Fibroblast of lung (primary cell): ENCODE results near the gene C1QTNF8.

Source experiments
- CTCF ChIP-seq, 2 donors: IDR thresholded peaks in 1 of 2; conservative IDR thresholded peaks in 1 of 2; 1 replicate in 1 of 2; 2 replicates in 1 of 2; pipeline ENCODE4 v1.5.1; 2011 to 2012; ENCODE audit warnings: low read length in 2 of 2, control low read depth in 1 of 2, inconsistent platforms in 1 of 2, low read depth in 1 of 2, mild to moderate bottlenecking in 1 of 2
- EZH2 ChIP-seq: IDR thresholded peaks from 2 replicates; pipeline ENCODE4 v1.5.1; 2012; ENCODE audit warnings: low read length, control low read depth, mild to moderate bottlenecking; ENCODE audit errors: missing control alignments

- no peak for TF ChIP-seq CTCF (conservative IDR thresholded peaks at IDR 0.05 in 1 of 2, IDR thresholded peaks at IDR 0.05 in 1 of 2; ENCODE audit: low read depth in 1 of 2, low read length in 2 of 2)
- TF ChIP-seq EZH2, result no peak
Observed at GRCh38 chr16:1145383-1146100, 49.5 kb upstream of the C1QTNF8 start.
